ENCODE measurements around the gene ABI3BP. TPM values are rescaled to one million over a fixed set of nuclear protein-coding genes. Genes with fewer than 3 reads are reported as not detected.

Gene ABI3BP
- total RNA-seq, 1 donor from 2014 or later, result 2.2 TPM

- H3K36me3 Mint-ChIP-seq, result peaks cover 3% of the 10 kb centered on the region
- peaks cover 10% of the 10 kb centered on the region for H3K4me1 Mint-ChIP-seq
Observed at GRCh38 chr3:100781301-100781700, 211.9 kb downstream of the ABI3BP start.

GRCh38 chr3:100780071-100780622 lies 213.1 kb downstream of the ABI3BP start:
- no peak for TF ChIP-seq CTCF (IDR thresholded peaks at IDR 0.05; ENCODE audit: unreplicated experiment)
- no peaks in the 10 kb centered on the region for H3K27me3 Mint-ChIP-seq (ENCODE audit: low read depth)
- no peak overlapping the region for H3K27ac Mint-ChIP-seq
- H3K9me3 Mint-ChIP-seq, result peaks cover 10% of the 10 kb centered on the region
- H3K4me1 Mint-ChIP-seq, result peaks cover 10% of the 10 kb centered on the region
- peaks cover 3% of the 10 kb centered on the region for H3K36me3 Mint-ChIP-seq
- H3K4me3 Mint-ChIP-seq, result no peak overlapping the region
- DNase-seq (ENCODE audit: low spot score in 2 of 2, unreplicated experiment in 2 of 2), result no peak

More at GRCh38 chr3:100781301-100781700, 211.9 kb downstream of the ABI3BP start:
- no peak for TF ChIP-seq CTCF (IDR thresholded peaks at IDR 0.05; ENCODE audit: unreplicated experiment)
- Mint-ChIP-seq H3K9me3 (peaks cover 18% of the 10 kb centered on the region), H3K27me3 (ENCODE audit: low read depth) (no peaks in the 10 kb centered on the region), H3K4me3 (no peak overlapping the region), H3K27ac (no peak overlapping the region)
- DNase-seq (ENCODE audit: low spot score in 2 of 2, unreplicated experiment in 2 of 2), result no peak

GRCh38 chr3:100779480-100779879 lies 213.7 kb downstream of the ABI3BP start:
- no peak overlapping the region for H3K4me3 Mint-ChIP-seq
- no peak for TF ChIP-seq CTCF (IDR thresholded peaks at IDR 0.05; ENCODE audit: unreplicated experiment)
- DNase-seq (ENCODE audit: low spot score in 2 of 2, unreplicated experiment in 2 of 2), result no peak
- H3K27me3 Mint-ChIP-seq (ENCODE audit: low read depth), result no peaks in the 10 kb centered on the region
- H3K36me3 Mint-ChIP-seq, result peaks cover under 1% of the 10 kb centered on the region
- no peak overlapping the region for H3K27ac Mint-ChIP-seq
- peaks cover 4% of the 10 kb centered on the region for H3K9me3 Mint-ChIP-seq
- H3K4me1 Mint-ChIP-seq, result peaks cover 10% of the 10 kb centered on the region

- H3K4me1 Mint-ChIP-seq, result peaks cover under 1% of the 10 kb centered on the region
- H3K36me3 Mint-ChIP-seq, result no peaks in the 10 kb centered on the region
- no peak for DNase-seq (ENCODE audit: low spot score in 2 of 2, unreplicated experiment in 2 of 2)
- H3K27me3 Mint-ChIP-seq (ENCODE audit: low read depth), result no peaks in the 10 kb centered on the region
- H3K4me3 Mint-ChIP-seq, result no peak overlapping the region
- no peak overlapping the region for H3K27ac Mint-ChIP-seq
- no peaks in the 10 kb centered on the region for H3K9me3 Mint-ChIP-seq
- TF ChIP-seq CTCF (IDR thresholded peaks at IDR 0.05; ENCODE audit: unreplicated experiment), result no peak
Observed at GRCh38 chr3:100777271-100777670, 215.9 kb downstream of the ABI3BP start.

GRCh38 chr3:100776746-100777145 lies 216.5 kb downstream of the ABI3BP start:
- Mint-ChIP-seq H3K4me3 (no peak overlapping the region), H3K27ac (no peak overlapping the region), H3K27me3 (ENCODE audit: low read depth) (no peaks in the 10 kb centered on the region), H3K4me1 (no peaks in the 10 kb centered on the region), H3K36me3 (no peaks in the 10 kb centered on the region), H3K9me3 (no peaks in the 10 kb centered on the region)
- no peak for TF ChIP-seq CTCF (IDR thresholded peaks at IDR 0.05; ENCODE audit: unreplicated experiment)
- DNase-seq (ENCODE audit: low spot score in 2 of 2, unreplicated experiment in 2 of 2), result no peak

All from mesothelial cell of epicardium (in vitro differentiated cells).